ENCODE measurements around the gene TBCE. TPM values are rescaled to one million over a fixed set of nuclear protein-coding genes. Genes with fewer than 3 reads are reported as not detected.

TBCE gene
- total RNA-seq, 1 donor from 2014 or later: 28.3 TPM

DNA sequence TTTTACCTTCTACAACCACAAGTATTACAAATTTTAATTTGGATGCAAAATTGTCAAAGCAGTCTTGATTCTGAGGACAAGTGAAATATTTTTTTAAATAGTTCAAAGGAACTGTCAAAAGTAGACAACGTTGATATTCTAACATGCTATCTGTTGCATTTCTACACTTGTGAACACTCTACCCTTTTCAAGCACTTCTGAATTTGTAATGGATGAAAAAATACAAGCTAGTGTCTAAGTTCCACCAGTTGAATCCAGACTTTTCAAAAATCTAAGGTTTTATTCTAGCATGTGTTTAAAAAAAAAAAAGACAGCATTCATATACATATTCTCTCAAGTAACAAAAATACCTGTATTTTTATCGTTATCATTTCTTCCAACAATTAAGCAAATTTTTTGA lies 41.4 kb upstream of the TBCE start:
- H3K27me3 ChIP-seq (ENCODE audit: insufficient read depth, low read length): no peaks in the 10 kb centered on the region
- DNase-seq (ENCODE audit: low read depth): no peak
- no peaks in the 10 kb centered on the region for H3K9me3 Mint-ChIP-seq (ENCODE audit: unreplicated experiment)
- H3K9ac ChIP-seq (ENCODE audit: low read length): peak overlapping the region; percentile 97
- H3K27ac Mint-ChIP-seq (ENCODE audit: unreplicated experiment): peak overlapping the region; percentile 28
- no peak for FAIRE-seq
- peaks cover 6% of the 10 kb centered on the region for H3K36me3 Mint-ChIP-seq (ENCODE audit: low read depth, unreplicated experiment)
- H3K36me3 ChIP-seq (ENCODE audit: insufficient read depth, low read length): no peaks in the 10 kb centered on the region
- peak overlapping the region; percentile 88 for H3K4me3 ChIP-seq (ENCODE audit: insufficient read depth, low read depth, low read length)
- H2AFZ ChIP-seq (ENCODE audit: low read depth, low read length): no peak overlapping the region
- H4K20me1 ChIP-seq (ENCODE audit: insufficient read depth, low read length): peaks cover 61% of the 10 kb centered on the region
- peak overlapping the region; percentile 100 for H3K4me3 Mint-ChIP-seq (ENCODE audit: unreplicated experiment)
- H3K4me1 Mint-ChIP-seq (ENCODE audit: low read depth, unreplicated experiment): peaks cover 12% of the 10 kb centered on the region
- no peaks in the 10 kb centered on the region for H3K9me3 ChIP-seq (ENCODE audit: insufficient read depth, low read depth, low read length)
- no peak for TF ChIP-seq EZH2 (IDR thresholded peaks at IDR 0.05; ENCODE audit: insufficient read depth, low read length)
- no peak for TF ChIP-seq CTCF (IDR thresholded peaks at IDR 0.05; ENCODE audit: insufficient read depth, low read depth, low read length)
- no peak overlapping the region for H3K27ac ChIP-seq (ENCODE audit: low read depth, low read length)
- H3K4me1 ChIP-seq (ENCODE audit: insufficient read depth, low read length): peaks cover 14% of the 10 kb centered on the region
- H3K4me2 ChIP-seq (ENCODE audit: low read length): peak overlapping the region; percentile 94
- no peaks in the 10 kb centered on the region for H3K27me3 Mint-ChIP-seq (ENCODE audit: low read depth, unreplicated experiment)
- peaks cover 88% of the 10 kb centered on the region for H3K79me2 ChIP-seq (ENCODE audit: insufficient read depth, low read length)

GRCh38 chr1:235326719-235327558 lies 40.3 kb upstream of the TBCE start:
- H3K4me1 ChIP-seq (ENCODE audit: insufficient read depth, low read length): peaks cover 14% of the 10 kb centered on the region
- Mint-ChIP-seq H3K27ac (ENCODE audit: unreplicated experiment) (peak overlapping the region; percentile 95), H3K27me3 (ENCODE audit: low read depth, unreplicated experiment) (no peaks in the 10 kb centered on the region), H3K9me3 (ENCODE audit: unreplicated experiment) (no peaks in the 10 kb centered on the region), H3K4me3 (ENCODE audit: unreplicated experiment) (peak overlapping the region; percentile 100), H3K4me1 (ENCODE audit: low read depth, unreplicated experiment) (peaks cover 21% of the 10 kb centered on the region), H3K36me3 (ENCODE audit: low read depth, unreplicated experiment) (peaks cover 4% of the 10 kb centered on the region)
- peak overlapping the region; percentile 94 for H3K4me2 ChIP-seq (ENCODE audit: low read length)
- H3K36me3 ChIP-seq (ENCODE audit: insufficient read depth, low read length): no peaks in the 10 kb centered on the region
- DNase-seq (ENCODE audit: low read depth) (no peak), FAIRE-seq (no peak)
- H3K9ac ChIP-seq (ENCODE audit: low read length): peak overlapping the region; percentile 97
- H2AFZ ChIP-seq (ENCODE audit: low read depth, low read length): no peak overlapping the region
- peak overlapping the region; percentile 88 for H3K4me3 ChIP-seq (ENCODE audit: insufficient read depth, low read depth, low read length)
- H3K79me2 ChIP-seq (ENCODE audit: insufficient read depth, low read length): peaks cover 88% of the 10 kb centered on the region
- H4K20me1 ChIP-seq (ENCODE audit: insufficient read depth, low read length): peaks cover 55% of the 10 kb centered on the region
- TF ChIP-seq EZH2 (IDR thresholded peaks at IDR 0.05; ENCODE audit: insufficient read depth, low read length): no peak
- no peak for TF ChIP-seq CTCF (IDR thresholded peaks at IDR 0.05; ENCODE audit: insufficient read depth, low read depth, low read length)
- no peaks in the 10 kb centered on the region for H3K9me3 ChIP-seq (ENCODE audit: insufficient read depth, low read depth, low read length)
- peak overlapping the region; percentile 94 for H3K27ac ChIP-seq (ENCODE audit: low read depth, low read length)
- no peaks in the 10 kb centered on the region for H3K27me3 ChIP-seq (ENCODE audit: insufficient read depth, low read length)

All from astrocyte (in vitro differentiated cells and primary cell).